DMS79 treated with DMSO at 0.1 percent for 48 hours (cell line): ENCODE results near the gene CHI3L2.
A peak's percentile ranks its signal among the peaks of the same experiment; 100 is the strongest.
"Not testable (repeated sequence)": the region's sequence is repeated elsewhere in the genome, so short reads cannot be mapped to it uniquely, and the experiment has no call there.

Source experiments
- DNase-seq: peaks from one replicate; lab custom pipeline; 2025; lab: John Stamatoyannopoulos, UW

Gene CHI3L2

DNA sequence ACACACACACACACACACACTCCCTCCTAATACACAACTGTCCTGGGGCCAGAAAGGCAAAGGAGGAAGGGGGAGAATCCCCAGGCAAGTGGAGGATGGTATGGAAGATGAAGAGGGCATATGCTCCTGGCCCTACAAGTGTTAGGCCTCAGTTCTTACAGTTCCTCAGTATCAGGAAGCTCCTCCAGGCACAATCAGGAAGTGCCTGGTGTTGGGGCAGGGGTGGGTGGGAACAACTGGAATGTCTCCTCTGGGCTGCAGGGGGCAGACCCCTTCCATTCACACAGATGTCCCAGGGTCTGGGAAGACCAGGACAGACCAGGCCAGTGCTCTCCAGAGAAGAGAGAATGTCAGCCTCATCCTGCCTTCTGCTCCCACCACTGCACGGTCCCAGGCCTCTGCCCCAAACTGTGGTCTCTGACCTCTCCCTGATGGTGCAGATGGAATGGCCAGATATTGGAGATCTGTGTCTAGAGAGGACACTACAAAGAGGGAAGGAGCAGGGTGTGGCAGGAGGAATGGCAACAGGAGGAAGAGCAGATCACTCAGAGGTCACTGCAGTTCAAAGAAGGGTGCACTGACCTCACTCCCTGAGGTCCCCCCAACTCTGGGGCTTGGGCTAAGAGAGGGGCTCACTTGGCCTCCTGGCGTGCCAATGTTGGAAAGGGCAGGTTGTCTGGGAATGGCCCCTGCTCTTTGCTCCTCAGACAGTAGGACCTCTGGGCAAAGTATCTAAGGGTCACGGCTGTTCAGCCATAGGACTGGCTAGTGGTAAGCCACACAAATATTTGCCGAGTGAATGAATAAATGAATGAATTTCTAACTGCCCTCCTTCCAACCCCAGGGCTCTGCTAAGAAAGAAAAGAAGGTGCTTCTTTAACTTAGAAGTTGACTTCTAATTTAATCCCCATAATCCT lies 24.5 kb upstream of the CHI3L2 start:
- no peak for DNase-seq

DNA sequence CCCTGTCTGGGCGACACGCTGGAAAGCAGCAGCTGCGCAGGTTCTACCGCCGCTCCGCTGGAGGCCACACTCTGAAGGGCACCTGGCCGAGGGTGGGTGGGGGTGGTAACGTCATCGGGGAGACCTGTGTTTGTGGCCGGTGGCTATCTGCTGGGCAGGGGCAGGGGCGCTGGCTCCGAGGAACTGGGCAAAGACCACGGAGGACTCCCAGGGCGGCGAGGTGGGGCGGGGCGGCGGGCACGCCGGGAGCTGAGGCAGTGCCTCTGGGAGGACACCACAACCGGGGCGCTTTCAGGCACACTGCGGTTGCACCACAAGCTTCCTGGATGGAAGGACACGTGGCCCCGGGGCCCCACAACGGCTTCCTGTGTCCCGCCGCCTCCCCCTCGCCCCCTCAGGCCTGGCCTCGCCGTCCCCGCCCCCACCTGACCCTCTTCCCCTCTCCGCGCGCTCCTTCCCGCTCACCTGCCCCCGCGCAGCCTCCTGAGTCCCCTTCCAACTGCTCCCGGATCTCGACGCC lies 23.8 kb upstream of the CHI3L2 start:
- peak; percentile 62 for DNase-seq

DNA sequence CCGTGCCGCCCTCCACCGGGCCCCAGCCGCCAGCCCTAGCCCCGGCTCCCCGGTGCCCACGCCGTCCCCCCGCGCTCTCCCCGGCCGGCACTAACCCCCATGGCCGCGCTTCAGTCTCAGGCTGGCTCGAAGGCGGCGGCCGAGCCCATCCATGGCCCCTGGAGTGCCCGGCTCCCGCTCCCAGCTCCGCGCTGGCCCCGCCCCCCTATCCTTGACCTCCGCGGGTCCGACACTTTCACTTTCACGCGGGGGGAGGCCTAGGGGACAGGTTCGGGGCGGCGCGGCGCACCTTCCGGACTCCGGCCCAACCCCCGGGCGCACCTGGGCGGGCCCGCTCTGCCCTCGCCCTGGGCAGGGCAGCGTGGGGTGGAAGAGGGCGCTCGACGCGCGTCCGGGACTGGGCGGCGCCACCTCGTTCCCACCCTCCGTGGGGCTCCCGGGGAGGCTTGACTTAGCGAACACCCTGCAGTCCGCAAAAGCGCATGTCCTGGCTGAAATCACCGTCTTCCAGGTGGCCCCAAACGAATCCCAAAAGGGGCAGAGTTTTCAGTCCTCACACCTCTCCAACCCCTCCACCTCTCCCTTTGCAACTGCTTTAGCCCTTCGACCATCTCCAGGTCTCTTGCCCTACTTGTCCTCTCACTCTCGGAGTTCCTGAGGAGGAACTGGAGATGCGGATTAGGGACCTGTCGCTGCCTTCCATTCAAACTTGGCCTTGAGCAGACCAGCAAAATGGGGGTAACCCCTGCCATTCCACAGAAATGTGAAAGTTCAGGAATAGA lies 23.1 kb upstream of the CHI3L2 start:
- DNase-seq: peak; percentile 16

DNA sequence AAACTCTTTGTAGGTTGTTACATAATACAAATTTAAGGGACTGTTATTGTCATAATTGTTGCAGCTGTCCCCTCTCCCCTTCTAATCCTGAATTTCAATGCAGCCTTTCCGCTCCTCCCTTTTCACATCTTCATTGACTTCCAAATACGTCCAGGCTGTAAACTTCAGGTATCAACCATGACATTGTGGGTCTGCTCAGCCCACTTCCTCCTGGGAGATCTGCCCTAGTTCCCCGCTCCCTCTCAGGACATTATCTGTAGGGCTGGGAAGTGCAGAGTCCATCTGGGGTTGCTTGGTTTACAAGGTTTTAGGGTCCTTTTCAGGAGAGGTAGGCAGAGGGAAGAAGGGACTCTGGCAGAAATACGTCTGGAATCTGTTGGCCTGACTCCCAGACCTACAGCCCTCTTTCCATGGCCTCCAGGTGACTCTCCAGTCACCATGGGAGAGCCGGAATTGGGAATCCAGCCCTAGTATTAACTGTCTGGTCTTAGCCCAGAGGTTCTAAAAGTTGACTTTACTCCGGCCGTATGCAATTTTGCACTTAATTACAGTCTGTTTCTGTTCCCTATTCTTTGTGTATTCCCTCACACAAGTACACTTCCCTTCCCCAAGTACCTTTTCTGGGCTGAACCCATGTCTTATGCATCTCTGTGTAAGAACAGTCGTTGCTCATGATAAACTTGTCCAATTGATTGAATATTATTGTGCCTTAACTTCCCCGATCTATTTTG lies 22.4 kb upstream of the CHI3L2 start:
- DNase-seq: no peak

DNA sequence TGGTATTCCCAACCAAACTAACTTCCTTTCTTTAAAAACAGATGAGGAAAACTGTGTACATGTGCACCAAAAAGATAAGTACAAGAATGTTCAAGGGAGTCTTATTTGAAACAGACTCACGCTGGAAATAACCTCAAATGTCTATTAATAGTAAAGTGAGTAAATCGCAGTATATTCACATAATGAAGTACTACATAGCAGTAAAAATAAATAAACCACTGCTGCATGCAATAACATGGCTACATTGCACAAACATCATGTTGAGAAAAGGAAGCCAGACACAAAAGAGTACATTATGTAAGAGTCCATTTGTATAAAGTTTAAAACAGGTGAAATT lies 21.8 kb upstream of the CHI3L2 start:
- DNase-seq: no peak

DNA sequence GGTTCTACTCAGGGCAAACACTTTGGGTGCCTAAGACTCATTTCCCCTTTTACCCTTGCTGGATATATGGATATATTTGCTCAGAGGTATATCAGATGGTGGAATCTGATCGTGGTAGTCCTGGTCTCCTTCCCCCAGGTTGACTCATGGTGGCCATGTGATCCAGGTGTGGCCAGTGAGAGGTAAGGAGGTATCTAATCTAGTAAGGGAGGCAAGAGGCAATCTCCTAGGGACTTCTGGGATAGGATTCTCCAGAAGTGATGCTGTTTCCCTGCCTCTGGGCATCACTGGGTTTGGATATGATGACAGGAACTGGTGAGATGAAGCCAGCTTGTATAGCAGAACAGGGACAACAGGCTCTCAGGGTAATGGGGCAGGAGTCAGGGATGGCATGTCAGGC lies 18.6 kb upstream of the CHI3L2 start:
- DNase-seq: no peak

DNA sequence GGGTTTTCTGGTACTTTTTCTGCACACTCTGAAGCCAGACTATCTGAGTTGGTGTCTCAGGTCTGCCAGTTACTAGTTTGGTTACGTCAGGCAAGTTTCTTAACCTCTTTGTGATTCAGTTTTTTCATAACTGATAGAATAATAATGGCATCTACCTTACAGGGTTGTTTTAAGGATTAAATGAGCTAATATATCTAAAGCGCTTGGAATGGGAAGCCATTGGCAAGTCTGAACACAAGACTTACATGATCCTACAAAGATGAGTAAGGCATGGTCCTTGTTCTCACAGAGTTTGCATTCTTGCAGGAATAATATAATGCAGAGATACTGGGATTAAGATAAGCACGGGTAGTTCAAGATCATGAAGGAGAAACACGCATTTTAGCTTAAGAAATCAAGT lies 17.9 kb upstream of the CHI3L2 start:
- DNase-seq: no peak

DNA sequence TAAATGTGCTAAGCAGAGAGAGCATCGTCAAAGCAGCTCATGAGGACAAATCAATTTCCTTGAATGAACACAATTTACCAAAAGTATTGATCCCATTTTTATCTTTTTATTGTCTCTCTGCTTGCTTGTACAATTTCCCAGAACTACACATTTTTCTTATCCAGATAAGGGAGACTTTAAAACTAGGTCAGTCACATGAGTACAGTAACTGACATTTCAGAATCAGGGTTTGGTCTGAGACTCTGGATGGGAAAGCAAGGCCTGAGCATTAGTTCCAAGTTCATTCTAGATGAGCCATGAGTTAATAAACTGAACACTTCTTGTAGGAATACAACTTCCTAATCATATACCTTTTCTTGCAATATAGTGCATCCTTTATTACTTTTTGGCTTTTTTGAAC lies 15.6 kb upstream of the CHI3L2 start:
- no peak for DNase-seq

DNA sequence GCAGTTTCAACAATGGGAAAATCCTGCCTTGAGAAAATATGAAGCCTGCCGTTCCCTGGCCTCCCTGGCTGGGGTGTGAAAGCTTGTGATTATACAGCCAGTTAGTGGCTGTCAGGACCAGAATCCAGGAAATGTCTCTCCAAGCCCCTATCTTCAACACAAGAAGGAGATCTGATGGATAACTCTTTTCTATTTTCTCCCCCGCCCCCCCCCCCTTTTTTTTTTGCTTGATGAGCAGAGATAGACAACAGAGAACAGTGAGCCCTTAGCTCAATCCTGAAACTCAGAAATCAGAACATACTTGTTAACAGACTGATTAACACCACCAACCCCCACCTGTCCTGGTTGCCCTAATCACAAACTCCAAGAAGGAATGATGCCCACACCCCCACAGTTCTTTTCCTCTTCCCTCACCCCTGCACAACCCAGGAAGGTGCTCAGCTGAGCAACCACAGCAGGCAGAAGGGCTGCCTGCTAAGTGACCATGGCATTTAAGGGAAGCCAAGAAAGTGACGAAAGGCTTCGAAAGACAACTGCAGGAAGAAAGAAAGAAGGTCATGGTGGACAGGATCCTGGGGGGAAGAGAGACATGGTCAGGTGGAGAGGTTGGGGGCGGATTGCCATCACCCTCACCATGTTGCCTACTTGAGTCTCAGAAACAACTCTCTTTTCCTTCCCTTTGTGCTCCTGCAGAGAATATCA lies 14.7 kb upstream of the CHI3L2 start:
- DNase-seq: no peak

DNA sequence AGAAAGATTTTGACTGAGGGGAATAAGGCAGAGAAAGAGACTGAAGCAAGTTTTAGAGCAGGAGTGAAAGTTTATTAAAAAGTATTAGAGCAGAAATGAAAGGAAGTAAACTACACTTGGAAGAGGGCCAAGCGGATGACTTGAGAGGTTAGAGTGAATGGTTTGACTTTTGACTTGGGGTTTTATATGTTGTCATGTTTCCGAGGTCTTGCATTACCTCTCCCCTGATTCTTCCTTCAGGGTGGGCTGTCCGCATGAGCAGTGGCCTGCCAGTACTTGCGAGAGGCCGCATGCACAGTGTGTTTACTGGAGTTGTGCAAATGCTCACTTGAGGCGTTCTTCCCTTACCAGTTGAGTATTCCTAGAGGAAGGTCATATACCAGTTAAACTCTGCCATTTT lies 14.1 kb upstream of the CHI3L2 start:
- no peak for DNase-seq

DNA sequence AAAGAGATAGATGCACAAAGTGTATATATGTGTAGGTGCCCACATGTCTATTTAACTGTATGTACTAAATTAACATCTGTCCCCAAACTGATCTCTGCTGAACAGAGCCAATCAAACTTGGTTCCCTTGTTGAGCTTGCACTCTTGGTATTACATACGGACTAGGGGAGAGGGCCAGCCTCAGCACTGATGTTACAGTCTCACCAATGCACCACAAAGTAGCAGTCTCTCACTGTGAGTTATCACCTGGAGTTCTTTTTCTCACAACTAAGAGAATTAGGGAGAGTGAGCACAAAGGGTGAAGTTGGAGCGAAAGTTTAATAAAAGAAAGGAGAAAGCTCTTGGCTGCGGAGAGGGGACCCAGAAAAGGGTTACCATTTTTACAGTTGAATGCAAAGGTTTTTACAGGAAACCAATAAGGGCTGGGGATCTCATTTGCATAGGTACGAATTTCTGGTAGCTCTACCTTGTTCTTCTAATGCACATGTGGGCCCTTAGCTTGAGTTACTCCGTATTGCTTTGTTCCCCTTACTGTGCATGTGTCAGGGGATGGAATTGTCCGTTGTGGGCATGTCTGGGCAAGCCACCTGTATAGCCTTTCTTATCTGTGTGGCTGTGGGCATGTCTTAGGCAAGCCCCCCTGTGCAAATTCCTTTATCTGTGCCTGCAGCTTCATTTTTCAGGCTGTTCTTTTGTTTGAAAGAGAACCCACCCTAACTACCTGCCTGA lies 13.3 kb upstream of the CHI3L2 start:
- DNase-seq: no peak

DNA sequence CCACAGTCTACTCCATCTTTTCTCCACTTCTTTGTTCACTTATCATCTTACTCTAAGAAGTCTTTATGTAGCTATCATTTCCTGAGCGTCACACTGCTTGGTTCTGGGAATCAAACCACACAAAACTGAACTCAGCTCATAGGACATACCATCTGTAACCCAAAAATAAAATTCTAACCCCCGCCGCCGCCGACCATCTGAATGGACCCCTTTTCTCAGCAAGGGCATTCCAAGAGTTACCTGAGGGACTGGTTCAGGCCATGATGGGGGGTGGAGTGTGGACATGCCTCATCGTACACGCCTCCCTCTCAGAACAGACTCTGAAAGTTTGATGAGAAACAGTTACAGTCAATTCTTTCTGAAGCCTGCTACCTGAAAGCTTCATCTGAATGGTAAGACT lies 12.6 kb upstream of the CHI3L2 start:
- DNase-seq: no peak

DNA sequence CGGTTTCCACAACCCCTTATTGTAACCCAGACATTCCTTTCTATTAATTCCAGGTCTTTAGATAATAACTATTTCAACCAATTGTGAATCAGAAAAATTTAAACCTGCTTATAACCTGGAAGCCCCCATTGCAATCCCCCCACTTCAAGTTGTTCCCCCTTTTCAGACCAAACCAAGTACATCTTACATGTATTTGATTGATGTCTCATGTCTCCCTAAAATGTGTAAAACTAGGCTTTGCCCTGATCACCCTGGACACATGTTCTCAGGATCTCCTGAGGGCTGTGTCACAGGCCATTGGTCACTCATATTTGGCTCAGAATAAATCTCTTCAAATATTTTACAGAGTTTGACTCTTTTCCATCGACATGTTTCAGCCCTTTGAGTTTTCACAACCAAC lies 12.2 kb upstream of the CHI3L2 start:
- DNase-seq: not testable (repeated sequence)

DNA sequence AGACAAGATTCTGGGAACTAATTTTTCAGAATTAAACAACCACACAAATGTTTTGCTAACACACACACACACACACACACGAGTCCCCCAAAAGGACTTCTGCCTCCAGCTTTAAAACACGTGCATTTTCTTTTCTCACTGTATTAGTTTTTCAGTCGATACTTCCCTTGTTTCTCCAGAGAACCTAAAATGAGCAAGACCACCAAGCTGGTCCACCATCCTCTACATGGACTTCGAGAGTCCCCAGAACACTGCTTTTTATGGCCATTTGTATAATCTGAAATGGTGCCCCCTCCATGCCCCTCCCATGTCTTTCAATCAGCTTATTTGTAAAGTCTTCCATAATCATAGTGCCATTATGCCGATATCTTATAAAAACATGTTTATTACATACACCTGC lies 10.8 kb upstream of the CHI3L2 start:
- DNase-seq: no peak

DNA sequence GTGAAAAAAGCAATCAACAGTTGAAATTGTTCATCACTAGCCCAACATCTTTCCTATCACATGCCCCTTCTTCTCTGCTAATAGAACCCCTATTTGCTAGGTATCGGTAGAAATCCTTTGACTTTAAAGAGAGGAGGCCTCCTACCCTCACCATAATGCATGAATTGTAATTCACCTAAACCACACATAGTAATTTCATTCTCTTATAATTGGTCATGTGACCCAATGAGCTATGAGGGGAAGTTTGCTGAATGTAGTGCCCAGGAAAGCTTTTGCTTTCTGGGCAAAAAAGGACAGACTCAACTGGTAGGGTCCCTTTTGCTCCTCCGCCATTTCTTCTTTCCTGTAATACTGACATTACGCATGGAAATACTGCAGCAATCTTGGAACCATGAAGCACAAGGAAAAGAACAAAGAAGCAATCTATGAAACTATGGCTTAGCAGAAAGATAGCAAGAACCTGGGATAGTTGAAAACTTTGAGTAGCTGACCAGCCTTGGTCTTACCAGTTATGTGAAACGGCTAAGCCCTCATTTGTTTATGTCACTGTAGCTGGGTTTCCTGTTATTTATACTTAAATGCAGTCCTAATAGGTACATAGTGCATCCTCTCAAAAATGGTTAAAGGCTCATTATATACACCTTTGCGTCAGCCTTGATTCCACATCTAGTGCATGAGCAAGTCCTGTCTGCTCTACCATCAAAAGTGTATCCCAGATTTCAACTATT lies 10.2 kb upstream of the CHI3L2 start:
- DNase-seq: no peak

DNA sequence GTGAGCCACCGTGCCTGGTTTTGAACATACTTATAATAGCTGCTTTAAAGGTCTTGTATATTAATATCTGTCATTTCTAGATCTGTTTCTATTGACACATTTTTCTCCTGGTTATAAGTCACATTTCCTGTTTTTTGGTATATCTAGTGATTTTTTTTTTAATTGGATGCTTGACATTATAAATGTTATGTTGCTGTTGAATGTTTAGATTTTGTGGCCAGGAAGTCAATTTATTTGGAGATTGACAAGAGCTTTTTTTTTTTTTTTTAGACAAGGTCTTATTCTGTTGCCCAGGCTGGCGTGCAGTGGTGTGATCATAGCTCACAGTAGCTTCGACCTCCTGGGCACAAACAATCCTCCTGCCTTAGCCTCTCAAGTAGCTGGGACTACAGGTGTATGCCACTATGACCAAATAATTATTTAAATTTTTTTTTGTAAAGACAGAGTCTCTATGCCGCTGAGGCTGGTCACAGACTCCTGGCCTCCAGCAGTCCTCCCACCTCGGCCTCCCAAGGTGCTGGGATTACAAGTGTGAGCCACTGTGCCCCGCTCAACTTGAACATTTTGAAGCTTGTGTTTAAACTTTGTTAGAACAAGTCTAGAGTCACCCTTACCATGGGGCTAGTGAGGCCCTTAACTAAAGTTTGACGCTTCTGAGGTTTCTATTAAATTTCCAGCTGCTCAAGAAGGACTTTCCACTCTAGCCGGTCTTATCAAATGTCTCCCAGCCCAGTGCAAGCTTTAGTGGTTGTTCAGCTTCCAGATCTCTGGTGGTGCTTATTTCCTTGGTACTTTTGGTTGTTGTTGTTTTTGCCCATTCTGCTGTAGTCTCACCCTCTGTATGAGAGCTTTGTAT lies 8.6 kb upstream of the CHI3L2 start:
- no peak for DNase-seq

DNA sequence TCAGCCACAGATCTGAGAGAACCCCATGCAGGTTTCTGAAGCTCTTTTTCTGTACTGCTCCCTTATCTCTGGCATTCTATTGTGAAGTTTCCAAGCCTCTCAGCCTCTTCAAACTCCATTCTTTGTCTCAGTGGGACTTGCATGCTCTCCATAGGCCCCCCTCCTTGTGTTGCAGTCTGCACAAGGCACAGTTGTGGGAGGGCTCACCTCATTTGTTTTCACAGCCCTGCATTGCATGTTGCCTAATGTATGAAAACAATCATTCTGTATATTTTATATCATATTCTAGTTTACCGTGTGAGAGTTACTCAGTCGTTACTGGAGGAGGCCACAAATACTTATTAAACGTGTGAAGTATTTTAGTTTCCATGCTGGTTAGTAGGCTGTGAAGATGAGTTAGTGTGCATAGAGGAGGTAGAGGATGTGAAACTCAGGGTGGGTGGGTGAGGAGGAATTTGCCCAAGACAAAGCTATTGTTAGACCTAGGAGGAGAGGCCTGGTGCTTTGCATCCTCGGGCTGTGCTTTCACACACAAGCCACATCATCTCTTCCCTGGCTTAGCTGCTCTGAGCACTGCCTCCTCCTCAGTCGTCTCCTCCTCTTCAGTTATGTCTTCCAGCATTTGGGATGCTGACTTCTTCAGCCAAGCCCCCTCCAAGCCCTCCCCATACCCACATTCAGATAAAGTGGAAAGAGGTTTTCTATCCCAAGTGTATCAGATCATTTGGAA lies 7.8 kb upstream of the CHI3L2 start:
- no peak for DNase-seq

DNA sequence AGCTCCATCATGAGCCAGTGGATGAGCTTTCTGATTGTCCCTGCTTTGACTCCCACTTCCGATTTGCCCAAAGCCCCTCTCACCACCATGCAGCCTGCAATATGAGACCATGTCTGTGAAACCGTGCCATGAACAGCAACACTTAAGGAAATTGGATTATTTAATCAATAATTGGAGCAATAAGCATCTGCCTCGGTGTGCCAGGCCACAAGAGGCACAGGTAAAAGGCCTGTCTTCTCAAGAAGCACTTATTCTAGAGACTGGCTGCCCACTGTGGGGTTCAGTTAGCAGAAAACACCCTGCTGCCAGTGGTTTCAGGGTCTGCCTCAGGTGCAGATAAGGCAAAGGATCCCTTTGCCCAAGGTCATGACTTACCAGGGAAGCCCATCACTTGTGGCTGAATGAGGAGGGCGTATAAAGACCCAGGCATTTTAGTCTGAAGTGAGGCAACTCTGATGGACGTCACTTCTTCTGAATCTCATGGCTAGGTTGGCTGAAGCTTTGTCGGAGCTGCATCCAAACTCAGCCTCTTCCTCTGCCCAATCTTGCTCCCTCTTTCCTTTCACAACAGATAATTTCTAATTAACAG lies 7.1 kb upstream of the CHI3L2 start:
- no peak for DNase-seq

DNA sequence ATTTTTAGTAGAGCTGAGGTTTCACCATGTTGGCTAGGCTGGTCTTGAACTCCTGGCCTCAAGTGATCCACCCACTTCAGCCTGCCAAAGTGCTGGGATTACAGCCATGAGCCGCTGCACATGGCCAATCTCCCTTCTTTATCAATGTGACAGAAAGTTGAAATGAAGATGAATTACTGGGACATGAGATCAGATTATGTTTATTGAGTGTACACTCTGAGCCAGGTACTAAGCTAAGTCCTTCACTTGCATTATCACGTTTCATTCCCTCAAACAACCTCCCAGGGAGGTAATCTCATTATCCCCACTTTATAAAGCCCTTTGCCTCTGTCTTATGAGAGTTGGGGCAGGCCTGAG lies 6.3 kb upstream of the CHI3L2 start:
- DNase-seq: no peak
